ENCODE results near the gene C10orf90. TPM values are rescaled to one million over a fixed set of nuclear protein-coding genes. Genes with fewer than 3 reads are reported as not detected.
"Not testable (repeated sequence)": the region's sequence is repeated elsewhere in the genome, so short reads cannot be mapped to it uniquely, and the experiment has no call there.

The C10orf90 gene
- total RNA-seq, 1 donor from 2014 or later: not detected

GRCh38 chr10:126563361-126563760 lies 107.1 kb downstream of the C10orf90 start:
- Mint-ChIP-seq H3K36me3 (ENCODE audit: unreplicated experiment) (peaks cover 5% of the 10 kb centered on the region), H3K4me1 (ENCODE audit: low read depth, unreplicated experiment) (peaks cover 14% of the 10 kb centered on the region), H3K4me3 (ENCODE audit: unreplicated experiment) (no peak overlapping the region), H3K27me3 (ENCODE audit: unreplicated experiment) (peaks cover 7% of the 10 kb centered on the region), H3K9me3 (ENCODE audit: unreplicated experiment) (peaks cover 12% of the 10 kb centered on the region), H3K27ac (ENCODE audit: unreplicated experiment) (no peak overlapping the region)
- no peak for TF ChIP-seq CTCF (IDR thresholded peaks at IDR 0.05; ENCODE audit: partially characterized antibody, unreplicated experiment)
- no peak for DNase-seq

DNA sequence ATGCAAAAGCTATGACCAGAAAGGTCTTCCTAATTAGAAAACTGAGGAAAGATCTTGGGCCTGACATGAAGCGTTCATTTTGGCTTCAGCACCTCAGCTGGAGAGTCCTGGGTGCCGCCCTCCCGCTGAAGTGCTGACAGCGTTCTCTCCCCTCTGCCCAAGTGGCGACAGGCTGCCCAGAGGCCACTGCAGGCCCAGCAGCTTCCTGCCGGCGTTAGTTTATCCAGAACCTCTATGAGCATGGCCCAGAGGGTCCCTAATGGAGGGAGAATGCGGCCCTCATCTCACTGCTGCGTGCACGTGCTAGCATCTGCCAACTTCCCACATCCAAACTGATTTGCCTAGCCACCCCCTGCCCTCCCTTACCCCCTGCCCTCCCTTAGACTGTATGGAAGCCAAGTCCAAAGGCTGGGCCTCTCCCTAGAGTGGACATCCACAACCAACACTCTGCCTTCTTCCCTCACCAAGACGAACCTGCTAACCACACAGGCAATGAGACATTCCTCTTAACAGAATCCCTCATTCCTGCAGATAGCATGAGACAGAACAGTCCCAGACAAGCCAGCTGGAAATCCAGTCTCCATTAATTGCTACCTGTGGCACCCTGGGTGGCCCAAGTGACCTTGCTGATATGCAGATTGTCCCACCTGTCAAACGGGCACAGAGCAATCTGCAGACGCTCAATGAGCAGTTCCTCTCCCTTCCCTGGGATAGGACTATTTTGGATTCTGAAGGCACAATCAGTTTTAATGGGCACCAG lies 108.4 kb downstream of the C10orf90 start:
- peaks cover 14% of the 10 kb centered on the region for H3K4me1 Mint-ChIP-seq (ENCODE audit: low read depth, unreplicated experiment)
- DNase-seq: no peak
- H3K4me3 Mint-ChIP-seq (ENCODE audit: unreplicated experiment): no peak overlapping the region
- H3K27ac Mint-ChIP-seq (ENCODE audit: unreplicated experiment): no peak overlapping the region
- no peak for TF ChIP-seq CTCF (IDR thresholded peaks at IDR 0.05; ENCODE audit: partially characterized antibody, unreplicated experiment)
- peaks cover 9% of the 10 kb centered on the region for H3K9me3 Mint-ChIP-seq (ENCODE audit: unreplicated experiment)
- H3K36me3 Mint-ChIP-seq (ENCODE audit: unreplicated experiment): peaks cover 5% of the 10 kb centered on the region
- H3K27me3 Mint-ChIP-seq (ENCODE audit: unreplicated experiment): peaks cover 7% of the 10 kb centered on the region

DNA sequence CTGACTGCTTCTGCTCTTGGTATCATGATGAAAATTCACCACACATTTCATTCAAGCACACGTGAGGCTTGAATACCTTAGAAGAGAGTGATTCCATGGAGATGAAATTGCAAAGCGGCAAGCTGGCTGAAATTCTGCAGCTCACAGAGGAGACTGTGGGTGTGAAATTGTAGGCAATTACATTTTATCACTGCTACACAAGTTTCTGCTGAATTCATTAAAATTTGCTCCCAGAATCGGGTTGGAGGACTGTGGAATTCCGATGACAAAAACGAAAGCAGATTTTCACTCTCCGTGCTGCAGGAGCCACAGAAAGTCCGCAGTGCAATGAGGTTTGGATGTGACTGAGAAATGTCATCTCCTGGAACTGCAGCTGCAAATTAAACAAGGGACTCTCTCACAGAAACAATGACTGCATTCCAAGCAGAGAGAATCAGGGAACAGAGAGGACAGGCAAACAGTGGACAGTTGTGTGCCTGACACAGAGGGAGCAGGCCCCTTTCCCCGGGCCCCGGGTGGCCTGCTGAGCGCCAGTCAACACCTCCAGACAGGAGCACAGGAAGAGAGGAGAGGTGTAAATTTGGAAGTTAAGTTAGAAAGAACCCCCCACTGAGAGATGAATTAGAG lies 109.1 kb downstream of the C10orf90 start:
- DNase-seq: no peak
- Mint-ChIP-seq H3K27me3 (ENCODE audit: unreplicated experiment) (peaks cover 4% of the 10 kb centered on the region), H3K36me3 (ENCODE audit: unreplicated experiment) (peaks cover 2% of the 10 kb centered on the region), H3K4me1 (ENCODE audit: low read depth, unreplicated experiment) (peaks cover 14% of the 10 kb centered on the region), H3K4me3 (ENCODE audit: unreplicated experiment) (no peak overlapping the region), H3K27ac (ENCODE audit: unreplicated experiment) (no peak overlapping the region), H3K9me3 (ENCODE audit: unreplicated experiment) (peaks cover 9% of the 10 kb centered on the region)
- no peak for TF ChIP-seq CTCF (IDR thresholded peaks at IDR 0.05; ENCODE audit: partially characterized antibody, unreplicated experiment)

- Mint-ChIP-seq H3K27me3 (ENCODE audit: unreplicated experiment) (no peaks in the 10 kb centered on the region), H3K36me3 (ENCODE audit: unreplicated experiment) (no peaks in the 10 kb centered on the region), H3K27ac (ENCODE audit: unreplicated experiment) (no peak overlapping the region), H3K9me3 (ENCODE audit: unreplicated experiment) (peaks cover 8% of the 10 kb centered on the region), H3K4me3 (ENCODE audit: unreplicated experiment) (no peak overlapping the region), H3K4me1 (ENCODE audit: low read depth, unreplicated experiment) (peaks cover 14% of the 10 kb centered on the region)
- no peak for TF ChIP-seq CTCF (IDR thresholded peaks at IDR 0.05; ENCODE audit: partially characterized antibody, unreplicated experiment)
- no peak for DNase-seq
Observed at GRCh38 chr10:126558881-126559280, 111.6 kb downstream of the C10orf90 start.

- DNase-seq: no peak
Observed at GRCh38 chr10:126551202-126551601, 119.3 kb downstream of the C10orf90 start.

GRCh38 chr10:126550586-126550985 lies 119.9 kb downstream of the C10orf90 start:
- not testable (repeated sequence) for H3K4me3 Mint-ChIP-seq (ENCODE audit: unreplicated experiment); H3K27ac Mint-ChIP-seq (ENCODE audit: unreplicated experiment); DNase-seq; H3K27me3 Mint-ChIP-seq (ENCODE audit: unreplicated experiment); H3K9me3 Mint-ChIP-seq (ENCODE audit: unreplicated experiment); H3K4me1 Mint-ChIP-seq (ENCODE audit: low read depth, unreplicated experiment); H3K36me3 Mint-ChIP-seq (ENCODE audit: unreplicated experiment)

More at GRCh38 chr10:126551202-126551601, 119.3 kb downstream of the C10orf90 start:
- H3K27me3 Mint-ChIP-seq (ENCODE audit: unreplicated experiment): no peaks in the 10 kb centered on the region
- H3K27ac Mint-ChIP-seq (ENCODE audit: unreplicated experiment): no peak overlapping the region
- H3K4me3 Mint-ChIP-seq (ENCODE audit: unreplicated experiment): no peak overlapping the region
- H3K4me1 Mint-ChIP-seq (ENCODE audit: low read depth, unreplicated experiment): no peaks in the 10 kb centered on the region
- no peak for TF ChIP-seq CTCF (IDR thresholded peaks at IDR 0.05; ENCODE audit: partially characterized antibody, unreplicated experiment)
- H3K9me3 Mint-ChIP-seq (ENCODE audit: unreplicated experiment): no peaks in the 10 kb centered on the region
- H3K36me3 Mint-ChIP-seq (ENCODE audit: unreplicated experiment): no peaks in the 10 kb centered on the region

Measured in glutamatergic neuron (in vitro differentiated cells).